Mucosa of gallbladder (tissue), 1 donor: ENCODE data around the gene MTA2. TPM values are rescaled to one million over a fixed set of nuclear protein-coding genes. Genes with fewer than 3 reads are reported as not detected.
"Not testable (repeated sequence)": the region's sequence is repeated elsewhere in the genome, so short reads cannot be mapped to it uniquely, and the experiment has no call there.

Experiments used
- DNase-seq: peaks from one replicate; pipeline ENCODE4 v3.0.0-alpha.2; 2020; ENCODE audit warnings: low spot score
- total RNA-seq: library from RNA; stranded (reverse); gene quantifications from one replicate; pipeline ENCODE4 v1.2.1, GENCODE V29; 2021
- donor health status: DM: no; HTN: no; CAD: no.

Gene MTA2
- 87.6 TPM for total RNA-seq

DNA sequence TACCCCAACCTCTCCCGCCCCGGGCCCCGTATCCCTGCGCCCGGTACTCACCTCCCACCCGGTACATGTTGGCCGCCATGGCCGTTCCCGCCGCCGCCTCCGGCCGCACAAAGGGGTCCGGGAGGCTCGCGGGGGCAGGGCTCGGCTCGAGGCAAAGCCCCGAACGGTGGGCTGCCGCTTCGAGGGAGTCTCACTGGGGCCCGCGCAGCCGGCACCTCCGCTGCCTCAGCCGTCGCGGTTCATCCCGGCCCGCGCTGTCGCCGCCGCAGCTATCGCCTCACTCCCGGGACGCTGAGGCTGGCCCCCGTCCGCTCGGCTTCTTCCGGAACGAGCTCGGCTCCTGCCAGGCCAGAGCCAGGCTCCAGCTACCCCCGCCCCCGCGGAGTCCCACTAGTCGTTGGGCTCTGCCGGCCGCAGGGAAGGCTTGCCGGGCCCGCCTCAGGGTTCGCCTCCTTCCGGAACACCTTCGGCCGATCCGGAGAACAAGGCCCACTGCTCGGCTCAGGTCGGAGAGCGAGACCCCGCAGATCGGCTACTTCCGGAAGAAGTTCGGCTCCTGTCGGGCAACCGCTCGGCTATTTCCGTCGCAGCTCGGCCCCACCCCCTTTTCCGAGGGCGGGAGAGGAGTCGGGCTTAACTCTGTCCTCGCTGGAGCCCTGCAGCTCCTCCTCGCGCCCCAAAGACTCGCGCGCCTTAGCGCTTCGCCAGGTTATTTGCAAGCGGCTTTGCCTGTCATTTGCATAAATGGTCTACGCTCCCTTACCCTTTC is at the start of gene MTA2:
TSS of gene MTA2 (minus strand) at position 494 of the 769 bp plus-strand sequence. CDS start at position 79, 415 bp downstream.
- DNase-seq, result peak; percentile 98

DNA sequence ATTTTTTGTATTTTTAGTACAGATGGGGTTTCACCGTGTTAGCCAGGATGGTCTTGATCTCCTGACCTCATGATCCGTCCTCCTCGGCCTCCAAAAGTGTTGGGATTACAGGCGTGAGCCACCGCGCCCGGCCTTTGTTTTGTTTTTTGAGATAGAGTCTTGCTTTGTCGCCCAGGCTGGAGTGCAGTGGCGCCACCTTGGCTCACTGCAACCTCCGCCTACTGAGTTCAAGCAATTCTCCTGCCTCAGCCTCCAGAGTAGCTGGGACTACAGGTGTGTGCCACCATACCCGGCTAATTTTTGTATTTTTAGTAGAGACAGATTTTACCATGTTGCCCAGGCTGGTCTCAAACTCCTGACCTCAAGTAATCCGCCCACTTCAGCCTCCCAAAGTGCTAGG is 48.6 kb upstream of the MTA2 start:
- not testable (repeated sequence) for DNase-seq

DNA sequence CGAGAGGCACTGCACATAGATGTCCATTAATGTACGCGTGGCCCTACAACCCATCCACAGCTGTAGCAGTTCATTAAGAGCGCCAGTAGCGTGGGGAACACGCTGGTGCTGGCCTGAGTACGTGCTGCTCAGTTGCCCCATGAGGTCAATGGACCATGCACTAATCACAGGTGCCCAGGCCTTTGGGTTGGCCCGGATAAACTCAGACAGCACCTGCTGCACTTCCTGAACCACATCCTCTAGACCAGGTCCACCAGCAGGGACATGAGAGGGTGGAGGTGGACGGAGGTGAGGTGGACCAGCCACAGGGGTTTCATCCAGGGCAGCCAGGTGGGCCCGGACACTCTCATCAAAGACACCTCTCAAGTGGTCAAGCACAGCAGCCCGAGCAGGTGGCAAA is 47.8 kb upstream of the MTA2 start:
- no peak for DNase-seq

DNA sequence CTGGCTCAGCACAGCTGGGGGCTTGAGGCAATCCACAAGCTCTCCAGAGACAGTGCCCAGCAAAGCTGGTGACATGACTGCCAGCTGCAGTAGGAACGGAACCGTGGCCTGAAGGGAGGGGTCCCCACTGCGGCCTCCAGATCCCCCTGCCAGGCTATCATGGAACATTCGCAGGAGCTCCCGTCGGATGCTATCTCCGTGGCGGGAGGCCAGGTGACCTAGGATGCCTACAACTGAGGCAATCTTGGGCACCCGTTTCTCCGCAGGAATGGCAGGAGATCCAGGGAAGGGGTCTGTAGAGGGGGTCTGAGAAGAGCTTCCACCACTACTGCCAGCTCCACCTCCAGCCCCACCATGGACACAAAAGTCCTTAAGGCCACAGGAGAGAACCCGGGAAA is 47.3 kb upstream of the MTA2 start:
- no peak for DNase-seq

DNA sequence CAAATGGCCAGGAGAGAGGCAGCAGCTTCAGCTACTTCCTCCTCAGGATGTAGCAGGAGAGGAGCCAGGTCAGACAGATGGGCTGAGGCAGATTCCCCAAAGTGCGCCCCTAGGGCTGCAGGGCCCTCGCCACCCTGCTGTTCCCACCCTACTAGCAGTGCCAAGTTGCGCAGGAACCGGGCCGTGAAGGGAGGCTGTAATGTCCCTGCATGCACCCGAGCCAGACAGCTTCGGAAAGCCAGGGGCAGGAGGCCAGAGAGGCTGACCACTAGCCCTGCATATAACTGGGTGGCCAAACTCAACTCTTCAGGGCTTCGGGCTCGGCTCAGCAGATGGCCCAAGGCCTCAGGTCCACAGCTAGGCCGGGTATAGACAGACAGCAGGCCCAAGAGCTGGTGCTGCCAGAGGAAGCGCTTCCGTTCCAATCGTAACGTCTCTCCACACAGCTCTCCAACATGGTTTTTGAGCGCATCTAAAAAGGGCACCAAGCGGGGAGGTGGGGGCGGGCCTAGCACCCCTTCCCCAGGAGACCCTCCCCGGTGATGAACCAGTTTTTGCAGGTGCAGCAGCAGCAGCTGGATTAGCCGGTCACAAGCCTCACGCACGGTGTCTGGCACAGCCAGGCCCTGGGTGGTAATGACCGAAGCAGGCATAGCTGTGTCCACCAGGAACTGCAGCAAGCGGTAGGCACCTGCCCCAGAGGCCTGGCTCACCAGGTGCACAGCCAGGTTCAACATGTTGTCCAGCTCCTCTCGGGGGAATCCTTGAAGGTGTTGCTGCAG is 46.7 kb upstream of the MTA2 start:
- DNase-seq, result no peak

DNA sequence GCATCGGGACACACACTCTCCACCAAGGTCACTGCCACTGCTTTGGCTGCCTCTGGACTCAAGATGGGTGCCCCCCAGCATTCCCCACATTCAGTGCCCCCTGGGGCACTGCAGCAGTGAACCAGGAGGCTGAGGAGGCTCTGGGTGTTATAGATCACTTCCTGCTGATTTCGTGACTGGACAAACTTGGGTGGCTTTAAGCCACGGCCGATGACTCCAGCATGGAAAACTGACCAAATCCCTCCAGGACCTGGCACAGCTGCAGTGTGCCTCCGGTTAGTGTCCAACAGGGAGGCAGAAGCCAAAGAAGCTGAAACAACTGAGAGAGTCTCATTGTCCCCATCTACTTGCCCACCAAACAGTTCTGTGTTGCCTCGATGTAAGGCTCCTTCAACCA is 45.9 kb upstream of the MTA2 start:
- no peak for DNase-seq

DNA sequence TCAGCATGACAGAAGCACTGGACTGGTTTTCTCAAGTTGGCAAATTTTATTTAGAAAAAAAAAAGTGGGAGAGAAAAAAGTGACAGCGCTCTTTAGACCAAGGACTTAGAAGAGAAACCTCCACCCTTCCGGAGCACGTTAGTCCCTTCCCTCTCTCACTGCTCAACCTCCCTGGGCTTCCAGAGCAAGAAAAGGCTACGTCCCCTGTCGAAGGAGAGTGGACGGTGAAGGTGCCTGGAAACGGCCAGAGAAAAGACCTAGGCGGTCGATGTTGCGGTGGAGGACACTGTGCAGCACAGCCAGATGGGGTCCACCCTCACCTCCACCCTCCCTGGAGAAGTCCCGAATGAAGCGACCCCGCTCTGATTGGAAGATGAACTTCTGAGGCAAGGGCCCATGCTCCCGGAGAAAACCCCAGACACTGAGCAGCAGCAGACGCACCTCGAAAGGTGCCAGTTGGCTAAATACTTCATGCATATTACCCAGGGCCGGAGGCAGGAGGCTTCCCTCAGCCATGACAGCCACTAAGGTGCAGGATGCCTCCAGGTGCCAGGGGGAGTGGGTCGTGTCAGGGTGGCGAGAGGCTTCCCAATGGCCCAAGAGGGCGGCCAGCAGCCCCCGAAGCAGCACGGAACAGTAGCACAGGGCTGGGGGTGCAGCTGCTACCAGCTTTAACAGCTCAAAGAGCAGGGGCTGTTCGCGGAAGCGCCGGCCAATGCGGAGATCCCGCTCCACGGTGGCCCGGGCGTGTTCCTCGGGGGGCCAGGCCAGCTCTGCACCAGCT is 45.4 kb upstream of the MTA2 start:
- no peak for DNase-seq

DNA sequence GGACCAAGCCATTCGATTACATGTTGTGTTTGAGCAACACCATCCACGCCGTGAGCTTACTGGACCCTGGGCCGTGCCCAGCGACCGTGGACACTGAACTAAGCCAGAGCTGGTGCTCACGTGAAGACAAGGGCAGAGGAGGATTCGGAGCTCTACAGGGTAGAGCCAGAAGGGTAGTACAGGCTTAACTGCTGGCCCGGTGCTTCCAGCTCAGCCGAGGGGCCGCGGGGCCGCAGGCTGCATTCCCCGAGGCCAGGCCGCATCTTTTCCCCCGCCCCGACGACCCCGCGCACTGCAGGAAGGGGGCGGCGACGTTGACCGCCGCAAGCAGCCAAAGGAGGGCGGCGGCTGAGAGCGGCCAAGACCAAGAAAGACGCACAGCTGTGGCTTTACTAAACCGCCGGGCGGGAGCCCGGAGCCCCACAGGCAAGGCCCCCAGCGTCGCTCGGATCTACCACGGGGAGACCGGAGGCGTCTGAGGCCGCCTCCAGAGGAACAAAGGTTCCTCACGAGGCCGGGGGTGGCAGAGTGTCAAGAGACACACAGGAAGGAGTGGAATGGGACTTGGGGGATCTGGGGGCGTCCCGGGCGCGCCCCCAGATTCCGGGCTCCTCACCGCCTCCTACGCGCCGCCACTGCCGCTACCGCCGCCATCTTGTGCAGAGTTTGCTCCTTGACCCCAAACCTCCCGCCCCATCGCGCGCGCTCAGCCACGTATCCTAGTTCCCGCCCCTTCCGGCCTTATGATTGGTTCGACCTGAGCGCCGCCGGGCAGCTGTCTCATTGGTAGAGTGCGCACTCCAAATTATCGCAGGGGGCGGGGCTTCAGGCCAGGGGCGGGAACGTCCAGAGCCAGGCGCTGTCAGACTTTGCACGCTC is 44.5 kb upstream of the MTA2 start, which contains the start of gene GANAB:
TSS of gene GANAB (minus strand) at position 668 of the 879 bp plus-strand sequence. CDS start at position 654, 14 bp downstream.
- peak; percentile 99 for DNase-seq

DNA sequence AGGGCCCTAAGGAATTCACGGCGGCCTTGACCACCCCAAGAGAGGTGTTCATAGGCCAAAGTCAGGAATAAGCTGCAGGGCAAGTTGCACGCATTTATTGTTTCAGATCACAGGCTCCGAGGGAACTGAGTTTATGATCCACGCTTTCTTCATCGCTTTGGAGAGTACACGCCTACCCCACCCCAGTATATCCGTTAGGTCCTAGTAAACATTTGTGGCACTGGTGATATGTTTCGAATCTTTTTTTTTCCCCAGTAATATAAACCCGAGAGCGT is 43.9 kb upstream of the MTA2 start:
- DNase-seq, result no peak

DNA sequence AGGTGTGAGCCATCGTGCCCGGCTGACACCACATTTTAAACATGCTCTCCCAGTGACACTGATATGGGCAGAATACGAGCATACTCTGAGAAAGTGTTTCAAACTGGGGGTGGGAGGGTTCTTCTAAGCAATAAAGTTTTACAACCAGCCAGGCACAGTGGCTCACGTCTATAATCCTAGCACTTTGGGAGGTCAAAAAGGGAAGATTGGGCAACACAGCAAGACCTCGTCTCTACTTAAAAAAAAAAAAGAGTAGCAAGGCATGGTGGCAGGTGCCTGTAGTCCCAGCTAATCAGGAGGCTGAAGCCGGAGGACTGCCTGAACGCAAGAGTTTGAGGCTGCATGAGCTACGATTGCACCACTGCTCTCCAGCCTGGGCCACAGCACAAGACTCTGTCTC is 42.6 kb upstream of the MTA2 start:
- no peak for DNase-seq

DNA sequence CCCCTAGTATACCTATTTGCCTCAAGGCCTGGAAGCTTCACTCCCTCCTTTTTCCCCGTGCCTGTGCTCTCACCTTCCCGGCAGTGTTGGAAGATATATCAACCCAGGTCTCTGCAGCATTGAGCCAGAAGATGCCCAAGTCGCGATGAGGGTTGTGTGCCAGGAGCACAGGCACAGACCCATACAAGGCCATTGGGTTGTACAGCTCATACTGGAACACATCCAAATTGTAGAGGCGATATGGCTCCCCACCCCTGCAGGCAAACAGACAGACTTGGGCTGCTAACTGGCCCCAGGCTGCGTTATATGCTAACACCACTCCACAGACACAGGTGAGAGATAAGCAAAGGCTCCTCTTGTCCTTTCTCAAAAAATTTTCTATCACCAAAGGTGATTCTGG is 30.8 kb upstream of the MTA2 start:
- no peak for DNase-seq

DNA sequence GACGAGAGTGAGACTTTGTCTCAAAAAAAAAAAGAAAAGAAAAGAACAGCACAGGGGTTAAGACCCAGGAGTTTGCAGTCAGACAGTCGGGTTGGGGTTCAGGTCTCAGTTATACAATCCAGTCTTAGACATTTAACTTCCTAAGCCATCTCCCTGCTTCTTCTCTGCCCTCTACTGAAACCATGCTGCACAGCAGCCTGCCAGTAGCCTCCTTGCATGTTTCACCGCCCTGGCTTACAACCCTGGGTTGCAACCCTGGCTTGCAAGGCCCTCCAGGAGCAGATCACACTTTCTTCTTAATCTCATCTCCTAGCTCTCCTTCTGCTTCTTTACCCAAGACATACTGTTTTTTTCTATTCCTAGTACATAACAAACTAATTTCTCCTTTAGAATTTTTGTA is 26.0 kb upstream of the MTA2 start:
- DNase-seq, result no peak

DNA sequence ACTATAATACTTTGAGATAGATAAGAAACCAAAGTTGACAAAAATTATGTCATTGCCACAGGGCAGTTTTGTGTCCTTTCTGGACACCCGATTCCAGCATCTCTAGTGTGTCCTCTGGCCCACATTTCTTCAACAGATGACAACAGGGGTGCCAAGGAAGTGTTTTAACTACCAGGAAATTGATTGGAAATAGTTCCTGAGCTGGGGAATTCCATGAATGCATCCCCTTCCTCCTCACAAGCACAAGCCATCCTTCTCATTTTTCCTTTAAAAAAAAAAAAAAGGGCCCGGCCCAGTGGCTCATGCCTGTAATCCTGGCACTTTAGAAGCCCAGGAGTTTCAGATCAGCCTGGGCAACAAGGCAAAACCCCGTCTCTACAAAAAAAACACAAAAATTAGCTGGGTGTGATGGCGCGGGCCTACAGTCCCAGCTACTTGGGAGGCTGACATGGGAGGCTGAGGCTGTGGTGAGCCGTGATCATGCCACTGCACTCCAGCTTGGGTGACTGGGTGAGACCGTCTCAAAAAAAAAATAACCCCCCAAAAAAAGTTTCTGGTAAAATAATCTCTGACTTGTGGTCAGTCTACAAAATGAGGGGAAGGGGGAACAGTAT is 20.9 kb upstream of the MTA2 start:
- DNase-seq, result no peak

DNA sequence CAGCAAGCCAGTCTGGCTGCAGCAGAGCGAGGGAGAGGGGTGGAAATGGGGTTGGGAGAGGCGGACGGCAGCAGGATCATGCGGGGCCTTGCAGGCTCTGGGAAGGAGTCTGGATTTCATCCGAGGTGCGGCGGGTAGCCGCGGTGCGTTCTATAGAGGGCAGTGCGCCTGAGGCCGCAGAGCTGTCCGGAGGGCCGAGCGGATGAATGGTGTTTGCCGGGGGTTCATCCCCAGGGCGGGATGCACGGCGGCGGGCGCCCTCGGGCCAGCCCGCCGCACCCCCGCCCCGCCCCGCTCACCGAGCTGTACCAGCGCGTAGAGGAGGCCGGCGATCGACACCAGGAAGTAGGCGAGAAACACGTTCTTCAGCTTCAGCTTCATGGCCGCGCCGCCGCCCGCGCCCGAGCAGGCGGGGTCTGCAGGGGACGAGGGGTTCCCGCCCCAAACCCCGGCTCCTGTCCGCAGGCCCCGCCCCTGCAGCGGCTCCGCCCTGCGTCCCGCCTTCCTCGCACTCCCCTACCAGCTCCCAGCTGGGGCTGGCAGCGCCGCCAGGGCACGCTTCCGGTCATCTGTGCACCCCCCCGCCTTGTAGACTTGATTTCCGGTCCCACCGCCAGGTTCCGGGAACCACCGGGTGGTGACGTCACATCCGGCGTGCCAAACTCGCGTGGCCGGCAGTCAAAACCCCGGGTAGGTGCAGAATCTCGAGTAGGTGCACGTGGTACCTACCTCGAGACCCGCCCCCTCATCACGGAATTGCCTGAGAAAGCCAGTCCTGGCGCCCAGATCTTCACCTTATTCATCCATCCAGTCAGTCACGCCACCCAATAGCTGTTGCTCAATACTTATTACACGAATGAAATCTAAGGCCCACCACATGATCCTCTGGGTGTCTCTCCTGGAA is 20.2 kb upstream of the MTA2 start, which contains the start of gene B3GAT3:
TSS of gene B3GAT3 (minus strand) at position 420 of the 904 bp plus-strand sequence. CDS start at position 381, 39 bp downstream.
- peak; percentile 98 for DNase-seq

DNA sequence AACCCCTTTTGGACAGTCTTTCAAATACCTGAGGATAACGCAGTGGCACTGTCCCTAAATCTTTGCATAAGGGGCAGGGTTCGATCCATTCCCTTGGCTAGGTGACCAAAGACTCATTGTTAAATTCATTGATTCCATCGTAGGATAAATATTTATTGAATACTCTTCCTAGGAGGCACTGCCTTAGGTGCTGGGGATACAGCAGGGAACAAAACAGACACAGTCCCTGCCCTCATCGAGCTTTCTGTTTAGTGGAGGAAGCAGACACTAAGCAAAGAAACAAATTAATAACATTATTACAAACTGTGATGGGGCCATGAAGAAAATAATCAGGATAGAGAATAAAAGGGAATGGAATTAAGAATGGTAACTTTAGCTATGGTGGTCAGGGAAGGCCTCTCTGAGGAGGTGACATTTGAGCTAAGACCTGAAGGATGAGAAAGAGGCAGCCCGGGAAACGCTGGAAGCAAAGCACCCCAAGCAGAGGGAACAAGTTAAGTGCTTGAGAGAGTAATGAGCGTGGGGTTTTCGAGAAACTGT is 19.4 kb upstream of the MTA2 start:
- DNase-seq, result no peak

DNA sequence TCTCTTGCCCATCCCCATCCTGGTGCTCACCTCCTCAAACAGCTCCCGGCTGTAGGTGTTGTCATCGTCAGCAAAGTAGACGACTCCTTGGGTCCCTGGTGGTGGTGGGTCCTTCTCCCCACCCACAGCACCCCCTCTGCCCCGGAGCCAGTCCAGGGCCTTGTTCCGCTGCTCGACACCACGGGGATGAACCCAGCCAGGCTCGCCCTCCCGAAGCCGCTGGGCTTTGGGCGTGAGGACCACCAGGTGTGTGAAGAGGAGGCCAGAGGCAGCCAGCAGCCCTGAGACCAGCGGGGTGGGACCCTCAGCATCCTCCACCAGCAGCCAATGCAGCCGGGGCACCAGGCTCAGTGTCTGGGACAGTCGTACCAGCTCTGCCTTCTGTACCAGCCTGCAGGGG is 15.3 kb upstream of the MTA2 start:
- DNase-seq, result not testable (repeated sequence)

DNA sequence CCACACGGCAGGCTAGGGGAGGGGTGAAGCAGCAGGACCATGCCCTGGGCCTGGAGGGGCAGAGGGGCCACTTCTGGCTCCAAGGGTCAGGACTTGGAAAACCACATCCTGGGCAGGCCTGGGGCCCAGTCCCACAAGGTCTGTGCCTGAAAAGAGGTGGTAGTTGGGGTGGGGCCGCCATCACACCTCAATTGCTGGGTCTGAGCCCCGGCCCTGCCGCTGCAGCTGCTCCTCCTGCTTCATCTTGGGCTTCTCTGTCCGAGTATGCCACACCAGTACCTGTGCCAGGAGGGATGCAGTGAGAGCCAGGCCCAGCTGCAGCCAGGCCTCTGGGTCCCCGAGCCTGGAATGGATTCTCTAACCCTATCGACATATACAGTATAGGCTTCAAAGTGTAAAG is 13.9 kb upstream of the MTA2 start:
- no peak for DNase-seq

DNA sequence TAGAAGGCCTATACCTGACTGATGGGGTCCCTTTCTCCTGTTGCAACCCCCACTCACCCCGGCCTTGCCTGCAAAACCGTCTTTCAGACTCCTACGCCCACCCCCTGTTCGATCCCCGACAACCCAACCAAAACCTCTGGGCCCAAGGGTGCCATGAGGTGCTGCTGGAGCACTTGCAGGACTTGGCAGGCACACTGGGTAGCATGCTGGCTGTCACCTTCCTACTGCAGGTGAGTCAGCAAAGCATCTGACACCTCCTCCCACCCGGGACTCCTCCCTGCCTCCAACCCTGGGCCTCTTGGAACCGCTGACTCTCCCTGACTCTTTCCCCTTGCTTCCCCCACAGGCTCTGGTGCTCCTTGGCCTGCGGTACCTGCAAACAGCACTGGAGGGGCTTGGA is 12.6 kb upstream of the MTA2 start:
- peak; percentile 65 for DNase-seq

DNA sequence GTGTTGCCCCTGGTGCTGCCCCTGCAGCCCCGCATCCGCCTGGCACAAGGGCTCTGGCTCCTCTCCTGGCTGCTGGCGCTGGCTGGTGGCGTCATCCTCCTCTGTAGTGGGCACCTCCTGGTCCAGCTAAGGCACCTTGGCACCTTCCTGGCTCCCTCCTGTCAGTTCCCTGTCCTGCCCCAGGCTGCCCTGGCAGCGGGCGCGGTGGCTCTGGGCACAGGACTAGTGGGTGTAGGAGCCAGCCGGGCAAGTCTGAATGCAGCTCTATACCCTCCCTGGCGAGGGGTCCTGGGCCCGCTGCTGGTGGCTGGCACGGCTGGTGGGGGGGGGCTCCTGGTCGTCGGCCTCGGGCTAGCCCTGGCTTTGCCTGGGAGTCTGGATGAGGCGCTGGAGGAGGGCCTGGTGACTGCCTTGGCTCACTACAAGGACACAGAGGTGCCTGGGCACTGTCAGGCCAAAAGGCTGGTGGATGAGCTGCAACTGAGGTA is 11.7 kb upstream of the MTA2 start:
- DNase-seq, result no peak
